ENCODE data around the gene FSIP2. TPM values are rescaled to one million over a fixed set of nuclear protein-coding genes. Genes with fewer than 3 reads are reported as not detected.

Gene FSIP2
- total and polyA plus RNA-seq, 10 of the 15 experiments (the other 5 are each of a cell fraction or from before 2014, with no cell fraction given), result 0.03 to 1.3 (median 0.13) TPM

DNA sequence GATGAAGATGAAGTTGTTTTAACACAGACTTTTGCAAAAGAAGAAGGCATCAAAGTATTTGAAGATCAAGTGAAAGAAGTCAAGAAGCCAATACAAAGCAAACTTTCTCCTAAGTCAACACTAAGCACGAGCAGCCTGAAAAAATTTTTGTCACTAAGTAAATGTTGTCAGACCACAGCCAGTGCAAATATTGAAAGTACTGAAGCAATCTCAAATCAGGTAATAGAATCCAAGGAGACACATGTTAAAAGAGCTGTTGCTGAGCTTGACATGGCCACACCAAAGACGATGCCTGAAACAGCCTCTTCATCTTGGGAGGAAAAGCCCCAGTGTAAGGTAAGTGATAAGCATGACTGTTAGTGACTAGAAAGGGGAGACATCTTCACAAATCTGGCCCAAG lies 75.1 kb downstream of the FSIP2 start:
- H3K79me2 ChIP-seq (ENCODE audit: control insufficient read depth, insufficient read depth, low read length), result no peaks in the 10 kb centered on the region
- H2AFZ ChIP-seq (ENCODE audit: control insufficient read depth, low read depth, low read length), result no peak overlapping the region
- H3K27ac ChIP-seq (ENCODE audit: control insufficient read depth, insufficient read depth), result no peak overlapping the region
- intact Hi-C loops (cut with micrococcal nuclease; ENCODE audit: unreplicated experiment), result no loop called here
- no peak overlapping the region for H3K4me2 ChIP-seq (ENCODE audit: control insufficient read depth, insufficient read depth)
- WGBS (ENCODE audit: insufficient coverage, insufficient replicate concordance, low lambda C conversion rate, missing lambda C conversion rate), result 4% methylated on average over 2 of the region's 2 CpGs
- in situ Hi-C loops (cut with MboI), result no loop called here
- no peaks in the 10 kb centered on the region for H3K36me3 ChIP-seq (ENCODE audit: control insufficient read depth in 2 of 2, insufficient read depth in 2 of 2, low read length in 1 of 2)
- ATAC-seq, result no peak
- DNase-seq (ENCODE audit: low read depth, low spot score), result no peak
- no peak overlapping the region for H3K4me3 ChIP-seq
- H3K4me1 ChIP-seq (ENCODE audit: control insufficient read depth, insufficient read depth, low read length), result no peaks in the 10 kb centered on the region
- ChIA-PET POLR2A (no interaction called here), CTCF (no interaction called here), RAD21 (ENCODE audit: unreplicated experiment) (no interaction called here), SMC1A (ENCODE audit: uncharacterized antibody, unreplicated experiment) (interaction anchor here (1.2 kb wide), 1 partner anchor 17 kb away, joined by 3 read pairs; no protein-coding TSS in a partner anchor)
- H3K9me3 ChIP-seq (replicated peaks; ENCODE audit: control insufficient read depth, insufficient read depth, low read length), result no peaks in the 10 kb centered on the region
- H3K27me3 ChIP-seq (replicated peaks in 1 of 2; ENCODE audit: control insufficient read depth in 2 of 2, insufficient read depth in 2 of 2, low read length in 1 of 2), result no peaks in the 10 kb centered on the region
- no TSS peak for BruUV-seq (replicated peaks)
- no peak overlapping the region for H3K9ac ChIP-seq (ENCODE audit: control insufficient read depth, insufficient read depth, low read length)
- no peaks in the 10 kb centered on the region for H4K20me1 ChIP-seq (ENCODE audit: control insufficient read depth, insufficient read depth)
- no peak for FAIRE-seq
- TF ChIP-seq POU2F2 (IDR thresholded peaks at IDR 0.05; ENCODE audit: borderline replicate concordance, low read depth, low read length), result no peak
- TF ChIP-seq MEF2B (IDR thresholded peaks at IDR 0.05; ENCODE audit: partially characterized antibody, poor library complexity, severe bottlenecking), result no peak
- TF ChIP-seq E2F4 (IDR thresholded peaks at IDR 0.05; ENCODE audit: low read depth, low read length), result no peak
- no peak for TF ChIP-seq POLR2AphosphoS5 (IDR thresholded peaks at IDR 0.05; ENCODE audit: low read length)
- TF ChIP-seq RAD21 (IDR thresholded peaks at IDR 0.05; ENCODE audit: insufficient read depth, low read depth, low read length), result no peak
- no peak for TF ChIP-seq SIX5 (IDR thresholded peaks at IDR 0.05; ENCODE audit: low read depth, low read length, severe bottlenecking)

DNA sequence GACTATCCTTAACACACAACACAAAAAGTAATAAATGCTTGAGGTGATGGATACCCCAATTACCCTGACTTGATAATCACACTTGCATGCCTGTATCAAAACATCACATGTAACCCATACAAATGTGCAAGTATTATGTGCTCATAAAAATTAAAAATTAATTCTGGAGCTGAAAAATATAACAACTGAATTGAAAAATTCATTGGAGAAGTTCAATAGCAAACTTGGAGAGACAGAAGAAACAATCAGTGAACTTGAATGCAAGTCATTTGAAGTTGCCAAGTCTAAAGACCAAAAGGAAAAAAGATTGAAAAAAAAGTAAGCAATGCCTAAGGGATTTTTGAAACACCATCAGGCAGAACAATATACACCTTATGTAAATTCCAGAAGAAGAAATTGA lies 79.4 kb downstream of the FSIP2 start:
- FAIRE-seq (no peak), ATAC-seq (no peak), DNase-seq (ENCODE audit: low read depth, low spot score) (no peak)
- H3K9me3 ChIP-seq (replicated peaks; ENCODE audit: control insufficient read depth, insufficient read depth, low read length), result no peaks in the 10 kb centered on the region
- CTCF ChIA-PET, result no interaction called here
- TF ChIP-seq DPF2 (IDR thresholded peaks at IDR 0.05), result no peak
- in situ Hi-C loops (cut with MboI), result no loop called here
- no peak overlapping the region for H3K4me2 ChIP-seq (ENCODE audit: control insufficient read depth, insufficient read depth)
- H3K36me3 ChIP-seq (ENCODE audit: control insufficient read depth in 2 of 2, insufficient read depth in 2 of 2, low read length in 1 of 2), result no peaks in the 10 kb centered on the region
- SMC1A ChIA-PET (ENCODE audit: uncharacterized antibody, unreplicated experiment), result no interaction called here
- intact Hi-C loops (cut with micrococcal nuclease; ENCODE audit: unreplicated experiment), result no loop called here
- RAD21 ChIA-PET (ENCODE audit: unreplicated experiment), result no interaction called here
- BruUV-seq (replicated peaks), result no TSS peak
- H3K4me3 ChIP-seq, result no peak overlapping the region
- H3K27ac ChIP-seq (ENCODE audit: control insufficient read depth, insufficient read depth), result no peak overlapping the region
- no peak overlapping the region for H2AFZ ChIP-seq (ENCODE audit: control insufficient read depth, low read depth, low read length)
- H3K4me1 ChIP-seq (ENCODE audit: control insufficient read depth, insufficient read depth, low read length), result no peaks in the 10 kb centered on the region
- H3K9ac ChIP-seq (ENCODE audit: control insufficient read depth, insufficient read depth, low read length), result no peak overlapping the region
- no peaks in the 10 kb centered on the region for H3K27me3 ChIP-seq (replicated peaks in 1 of 2; ENCODE audit: control insufficient read depth in 2 of 2, insufficient read depth in 2 of 2, low read length in 1 of 2)
- no peaks in the 10 kb centered on the region for H4K20me1 ChIP-seq (ENCODE audit: control insufficient read depth, insufficient read depth)
- H3K79me2 ChIP-seq (ENCODE audit: control insufficient read depth, insufficient read depth, low read length), result no peaks in the 10 kb centered on the region
- POLR2A ChIA-PET, result no interaction called here
